GM12801 (cell line): Measurements from ENCODE around the gene GPR55.

Source experiments
- CTCF ChIP-seq: IDR thresholded peaks from one replicate; pipeline ENCODE4 v1.5.1; 2011; ENCODE audit warnings: control low read depth; ENCODE audit not compliant: insufficient read length; ENCODE audit errors: extremely low read depth

The GPR55 gene

GRCh38 chr2:230908595-230909191 is 16.3 kb downstream of the GPR55 start:
- TF ChIP-seq CTCF, result no peak

GRCh38 chr2:230908092-230908594 is 16.9 kb downstream of the GPR55 start:
- no peak for TF ChIP-seq CTCF

DNA sequence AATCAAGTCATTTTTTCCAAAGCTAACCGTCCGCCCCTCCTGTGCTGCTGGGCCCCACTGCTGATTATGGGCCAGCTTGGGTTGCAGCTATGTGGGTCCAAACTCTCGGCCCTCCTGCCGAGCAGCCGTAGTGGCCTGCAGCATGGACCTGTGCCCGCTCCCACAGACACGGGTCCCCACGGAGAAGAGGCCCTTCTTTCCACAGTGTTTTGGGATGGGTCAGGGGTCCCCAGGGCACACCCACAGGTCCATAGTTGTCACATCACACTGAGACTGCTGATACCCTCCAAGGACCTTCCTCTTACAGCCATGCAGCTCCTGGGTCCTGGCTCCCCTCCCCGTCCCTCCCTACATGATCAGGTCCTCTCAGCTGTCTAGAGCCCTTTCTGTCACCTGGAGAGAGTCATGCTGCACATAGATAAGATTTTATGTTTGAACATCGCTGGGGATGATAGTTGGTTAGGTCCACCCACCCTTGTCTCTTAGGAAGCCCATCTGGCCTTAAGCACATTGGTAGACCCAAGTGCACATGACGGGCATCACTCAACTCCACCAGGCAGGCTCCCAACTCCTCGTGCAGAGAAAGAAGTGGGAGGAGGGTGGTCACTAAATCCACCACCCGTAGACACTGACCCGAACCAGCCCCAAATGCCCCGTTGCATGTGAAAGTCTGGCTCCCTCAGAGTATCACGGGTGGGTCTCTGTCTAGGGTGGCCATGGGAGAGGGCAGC is 17.5 kb downstream of the GPR55 start:
- TF ChIP-seq CTCF, result no peak

- no peak for TF ChIP-seq CTCF
These were observed 18.4 kb downstream of the GPR55 start for GRCh38 chr2:230906471-230907230.

- no peak for TF ChIP-seq CTCF
These were observed 19.3 kb downstream of the GPR55 start for GRCh38 chr2:230905448-230906421.

DNA sequence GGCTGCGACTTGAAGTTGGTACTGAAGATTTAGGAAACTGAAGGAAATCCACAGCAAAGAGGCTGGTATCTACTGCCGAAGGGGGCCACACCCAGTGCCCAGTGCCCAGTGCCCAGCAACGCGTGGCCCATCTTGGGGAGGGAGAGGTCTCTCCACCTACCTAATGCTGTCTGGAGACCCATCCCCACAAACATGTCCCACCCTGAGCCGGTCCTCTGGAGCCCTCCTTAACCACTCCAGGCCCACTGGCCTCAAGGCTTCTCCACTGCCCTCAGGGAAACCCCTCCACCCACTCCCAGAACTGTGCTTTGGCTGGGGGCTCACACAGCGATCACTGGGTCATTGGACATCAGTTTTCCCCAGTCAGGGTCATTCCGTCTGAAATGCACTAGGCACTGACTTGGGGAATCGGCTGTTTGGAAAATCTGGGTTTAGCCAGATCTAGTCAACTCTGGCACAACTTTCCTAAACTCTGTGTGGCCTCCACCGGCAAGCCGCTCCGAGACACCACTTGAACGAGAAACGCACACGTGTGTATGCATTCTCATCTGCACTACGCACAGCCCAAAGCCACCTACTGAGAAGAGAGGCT is 20.1 kb downstream of the GPR55 start:
- no peak for TF ChIP-seq CTCF
